Cardiac fibroblast (primary cell): Measurements from ENCODE around the gene ZNF687.
A peak's percentile ranks its signal among the peaks of the same experiment; 100 is the strongest.

Source experiments
- DNase-seq, 2 donors: peaks; one replicate each; pipeline versions ENCODE4 v3.0.0 to v3.0.0-alpha.2; 2010; ENCODE audit warnings: low read depth in 2 of 2
- H3K4me3 ChIP-seq, 2 donors: replicated peaks in 1 of 2; 1 replicate in 1 of 2; 2 replicates in 1 of 2; pipeline ENCODE4 v1.5.1; 2011; ENCODE audit warnings: low read depth in 2 of 2, low read length in 2 of 2, mild to moderate bottlenecking in 2 of 2, moderate library complexity in 1 of 2
- TF ChIP-seq, protein P1 (sequence below): IDR thresholded peaks from one replicate; pipeline ENCODE4 v1.5.1; 2011; ENCODE audit warnings: low read depth, mild to moderate bottlenecking, low read length, inconsistent platforms

Gene ZNF687

DNA sequence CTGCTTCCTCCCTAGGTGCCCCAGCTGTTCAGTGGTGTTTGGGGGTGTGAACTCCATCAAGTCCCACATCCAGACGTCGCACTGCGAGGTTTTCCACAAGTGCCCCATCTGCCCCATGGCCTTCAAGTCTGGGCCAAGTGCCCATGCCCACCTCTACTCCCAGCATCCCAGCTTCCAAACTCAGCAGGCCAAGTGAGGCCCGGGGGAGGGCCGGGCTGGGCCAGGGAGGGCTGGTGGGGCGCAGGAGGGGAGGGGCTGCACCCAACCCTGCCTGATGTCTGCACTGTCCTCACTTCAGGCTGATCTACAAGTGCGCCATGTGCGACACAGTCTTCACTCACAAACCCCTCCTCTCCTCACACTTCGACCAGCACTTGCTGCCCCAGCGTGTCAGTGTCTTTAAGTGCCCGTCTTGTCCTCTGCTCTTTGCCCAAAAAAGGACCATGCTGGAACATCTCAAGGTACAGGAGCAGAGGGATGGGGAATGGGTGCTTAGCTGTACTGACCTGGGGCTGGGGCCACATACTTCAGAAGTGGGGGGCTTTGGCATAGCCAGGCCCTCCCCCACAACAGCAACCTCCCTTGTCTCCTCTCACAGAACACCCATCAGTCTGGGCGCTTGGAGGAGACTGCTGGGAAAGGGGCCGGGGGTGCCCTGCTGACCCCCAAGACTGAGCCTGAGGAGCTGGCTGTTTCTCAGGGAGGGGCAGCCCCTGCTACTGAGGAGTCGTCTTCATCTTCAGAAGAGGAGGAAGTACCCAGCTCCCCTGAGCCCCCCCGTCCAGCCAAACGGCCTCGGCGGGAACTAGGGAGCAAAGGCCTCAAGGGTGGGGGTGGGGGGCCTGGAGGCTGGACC is 7.2 kb downstream of the ZNF687 start:
- DNase-seq = no peak
- H3K4me3 ChIP-seq = no peak overlapping the region
- TF ChIP-seq, protein P1, sequence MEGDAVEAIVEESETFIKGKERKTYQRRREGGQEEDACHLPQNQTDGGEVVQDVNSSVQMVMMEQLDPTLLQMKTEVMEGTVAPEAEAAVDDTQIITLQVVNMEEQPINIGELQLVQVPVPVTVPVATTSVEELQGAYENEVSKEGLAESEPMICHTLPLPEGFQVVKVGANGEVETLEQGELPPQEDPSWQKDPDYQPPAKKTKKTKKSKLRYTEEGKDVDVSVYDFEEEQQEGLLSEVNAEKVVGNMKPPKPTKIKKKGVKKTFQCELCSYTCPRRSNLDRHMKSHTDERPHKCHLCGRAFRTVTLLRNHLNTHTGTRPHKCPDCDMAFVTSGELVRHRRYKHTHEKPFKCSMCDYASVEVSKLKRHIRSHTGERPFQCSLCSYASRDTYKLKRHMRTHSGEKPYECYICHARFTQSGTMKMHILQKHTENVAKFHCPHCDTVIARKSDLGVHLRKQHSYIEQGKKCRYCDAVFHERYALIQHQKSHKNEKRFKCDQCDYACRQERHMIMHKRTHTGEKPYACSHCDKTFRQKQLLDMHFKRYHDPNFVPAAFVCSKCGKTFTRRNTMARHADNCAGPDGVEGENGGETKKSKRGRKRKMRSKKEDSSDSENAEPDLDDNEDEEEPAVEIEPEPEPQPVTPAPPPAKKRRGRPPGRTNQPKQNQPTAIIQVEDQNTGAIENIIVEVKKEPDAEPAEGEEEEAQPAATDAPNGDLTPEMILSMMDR = no peak

DNA sequence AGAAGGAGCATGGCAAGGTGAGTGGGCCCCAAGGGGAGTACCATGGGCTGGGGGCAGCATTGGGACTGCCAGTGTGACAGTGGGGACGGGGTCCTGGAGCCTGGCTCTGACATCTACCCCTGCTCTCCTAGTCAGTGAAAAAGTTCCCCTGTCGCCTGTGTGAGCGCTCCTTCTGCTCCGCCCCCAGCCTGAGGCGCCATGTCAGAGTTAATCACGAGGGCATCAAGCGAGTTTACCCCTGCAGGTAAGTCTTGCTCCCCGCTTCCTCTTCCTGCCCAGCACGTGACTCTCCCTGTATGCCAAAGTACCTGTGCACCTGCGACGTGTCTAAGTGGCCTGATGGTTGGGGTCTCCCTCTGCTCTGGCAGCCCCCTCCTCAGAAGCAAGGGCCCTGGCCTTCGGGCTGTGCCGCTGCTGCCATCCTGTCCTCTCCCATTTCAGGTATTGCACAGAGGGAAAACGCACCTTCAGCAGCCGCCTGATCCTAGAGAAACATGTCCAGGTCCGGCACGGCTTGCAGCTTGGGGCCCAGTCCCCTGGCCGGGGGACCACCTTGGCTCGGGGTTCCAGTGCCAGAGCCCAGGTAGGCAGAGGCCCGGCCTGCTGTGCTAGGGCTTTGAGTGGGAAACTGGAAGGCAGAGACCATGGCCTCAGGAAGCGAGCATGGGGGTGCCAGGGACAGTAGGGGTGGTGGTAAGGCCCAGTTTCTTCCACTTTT is 8.1 kb downstream of the ZNF687 start:
- no peak for DNase-seq
- H3K4me3 ChIP-seq = no peak overlapping the region
- TF ChIP-seq, protein P1 = no peak

DNA sequence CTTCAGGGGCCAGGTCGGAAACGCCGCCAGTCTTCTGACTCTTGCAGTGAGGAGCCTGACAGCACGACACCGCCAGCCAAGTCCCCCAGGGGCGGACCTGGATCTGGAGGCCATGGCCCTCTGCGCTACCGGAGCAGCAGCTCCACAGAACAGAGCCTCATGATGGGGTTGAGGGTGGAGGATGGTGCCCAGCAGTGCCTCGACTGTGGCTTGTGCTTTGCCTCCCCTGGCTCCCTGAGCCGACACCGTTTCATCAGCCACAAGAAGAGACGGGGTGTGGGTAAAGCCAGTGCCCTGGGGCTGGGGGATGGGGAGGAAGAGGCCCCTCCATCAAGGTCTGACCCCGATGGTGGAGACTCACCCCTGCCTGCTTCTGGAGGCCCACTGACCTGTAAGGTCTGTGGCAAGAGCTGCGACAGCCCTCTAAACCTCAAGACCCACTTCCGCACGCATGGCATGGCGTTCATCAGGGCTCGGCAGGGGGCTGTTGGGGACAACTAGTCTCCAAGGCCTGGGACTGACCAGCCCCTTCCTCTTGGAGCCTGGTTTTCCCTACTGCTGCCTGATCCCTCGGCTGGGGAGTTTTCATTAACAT is 8.7 kb downstream of the ZNF687 start:
- no peak overlapping the region for H3K4me3 ChIP-seq
- TF ChIP-seq, protein P1 = no peak
- DNase-seq = no peak

DNA sequence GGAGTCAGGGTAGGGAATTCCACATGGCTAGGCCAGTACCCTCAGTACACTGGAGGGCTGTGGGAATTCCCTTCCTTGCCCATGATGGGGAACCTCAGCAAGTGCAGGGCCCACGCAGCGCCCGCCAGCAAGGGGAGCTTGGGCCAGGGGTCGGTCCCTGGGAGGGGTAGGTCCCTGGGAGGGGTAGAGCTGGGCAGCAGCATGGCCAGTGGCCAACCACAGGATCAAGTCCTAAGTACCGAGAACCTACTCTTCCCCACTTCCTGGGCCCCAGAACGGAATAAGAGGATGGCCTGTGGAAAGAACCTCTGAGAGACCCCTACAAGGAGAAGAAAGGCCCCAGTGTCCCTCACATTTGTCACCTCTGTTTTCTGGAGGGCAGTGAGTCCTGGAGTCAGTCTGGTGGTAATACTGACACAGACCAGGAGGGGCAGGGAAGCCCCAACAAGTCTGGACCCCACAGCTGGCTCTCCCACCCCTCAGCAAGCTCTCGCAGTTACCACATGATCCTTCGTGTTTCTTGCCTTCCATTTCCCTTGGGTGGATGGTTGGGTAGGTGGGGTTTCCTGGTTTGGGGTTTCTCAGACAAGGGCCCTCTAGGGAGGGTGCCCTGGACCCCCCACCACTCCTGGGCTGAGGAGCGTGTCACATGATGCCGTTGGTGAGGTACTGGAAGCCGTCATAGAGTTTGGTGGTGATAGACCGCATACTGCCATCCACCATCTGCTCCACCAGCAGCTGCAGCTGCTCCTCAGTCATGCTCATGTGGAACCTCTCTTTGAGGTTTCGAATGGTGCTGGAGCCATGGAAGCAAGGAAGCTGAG is 10.3 kb downstream of the ZNF687 start:
- TF ChIP-seq, protein P1 = peak; percentile 22
- no peak for DNase-seq
- no peak overlapping the region for H3K4me3 ChIP-seq

DNA sequence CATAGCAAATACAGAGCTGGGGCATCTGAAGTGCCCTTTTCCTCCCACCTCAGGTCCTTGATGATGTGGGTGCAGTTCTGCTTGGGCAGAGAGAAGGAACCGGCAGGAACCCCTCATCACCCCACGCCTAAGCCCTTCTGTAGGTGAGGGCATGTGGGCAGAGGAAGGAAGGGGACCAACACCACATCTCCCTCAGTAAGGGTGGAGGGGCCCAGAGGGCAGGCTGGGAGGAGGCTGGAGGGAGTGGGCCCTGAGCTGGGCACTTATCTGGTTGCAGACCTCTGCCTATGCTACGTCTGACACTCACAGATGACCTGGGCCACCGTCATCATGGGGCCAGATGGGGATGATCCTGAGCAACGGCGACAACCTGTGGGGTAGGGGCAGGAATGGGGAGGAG is 11.0 kb downstream of the ZNF687 start:
- TF ChIP-seq, protein P1 = no peak
- H3K4me3 ChIP-seq = no peak overlapping the region
- no peak for DNase-seq

DNA sequence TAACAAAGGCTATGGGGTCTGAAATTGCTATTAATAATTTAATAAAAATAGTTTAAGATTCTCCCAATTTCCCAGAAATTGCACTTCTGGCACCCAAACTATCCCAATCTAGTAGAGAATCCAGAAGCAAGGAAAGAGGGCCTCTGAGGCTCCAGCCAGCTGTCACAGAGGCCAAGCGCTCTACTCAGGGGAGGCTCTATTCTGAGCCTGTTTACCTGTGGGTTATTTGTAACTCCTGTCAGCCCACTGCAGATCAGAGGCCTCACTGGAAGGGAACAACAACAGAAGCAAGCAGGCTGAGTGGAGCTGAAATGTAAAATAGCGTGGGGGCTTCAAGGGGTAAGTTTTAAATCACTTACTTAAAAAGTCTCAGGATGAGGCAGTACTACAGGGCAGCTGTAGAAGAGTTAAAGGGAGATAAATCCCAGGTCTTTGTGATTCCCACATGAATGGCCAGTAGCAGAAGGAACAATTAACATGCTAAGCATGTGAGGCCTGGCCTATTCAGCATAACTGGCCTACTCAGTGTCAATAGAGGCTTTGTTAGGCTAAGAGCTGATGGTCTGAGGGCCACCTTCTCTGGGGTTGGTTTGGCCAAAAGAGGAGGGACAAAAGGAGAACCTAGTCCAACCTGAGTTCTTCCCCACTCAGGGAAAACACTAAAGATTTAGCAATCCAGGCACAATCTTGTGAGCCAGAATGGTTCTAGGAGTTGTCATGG is 12.8 kb downstream of the ZNF687 start:
- TF ChIP-seq, protein P1 = no peak
- no peak for DNase-seq
- no peak overlapping the region for H3K4me3 ChIP-seq
